Activated CD8-positive, alpha-beta memory T cell treated with anti-CD3 and anti-CD28 coated beads for 24 hours (primary cell): ENCODE data around the gene RUNX3.

Source experiments
- DNase-seq: peaks from one replicate; pipeline ENCODE4 v3.0.0-alpha.2; 2020

RUNX3 gene

GRCh38 chr1:24859063-24860010, 70.7 kb downstream of the RUNX3 start:
- no peak for DNase-seq

- DNase-seq, result no peak
These were observed 71.8 kb downstream of the RUNX3 start for GRCh38 chr1:24858277-24858676.

- DNase-seq, result peak; percentile 56
These were observed 72.5 kb downstream of the RUNX3 start for GRCh38 chr1:24857507-24858133.

DNA sequence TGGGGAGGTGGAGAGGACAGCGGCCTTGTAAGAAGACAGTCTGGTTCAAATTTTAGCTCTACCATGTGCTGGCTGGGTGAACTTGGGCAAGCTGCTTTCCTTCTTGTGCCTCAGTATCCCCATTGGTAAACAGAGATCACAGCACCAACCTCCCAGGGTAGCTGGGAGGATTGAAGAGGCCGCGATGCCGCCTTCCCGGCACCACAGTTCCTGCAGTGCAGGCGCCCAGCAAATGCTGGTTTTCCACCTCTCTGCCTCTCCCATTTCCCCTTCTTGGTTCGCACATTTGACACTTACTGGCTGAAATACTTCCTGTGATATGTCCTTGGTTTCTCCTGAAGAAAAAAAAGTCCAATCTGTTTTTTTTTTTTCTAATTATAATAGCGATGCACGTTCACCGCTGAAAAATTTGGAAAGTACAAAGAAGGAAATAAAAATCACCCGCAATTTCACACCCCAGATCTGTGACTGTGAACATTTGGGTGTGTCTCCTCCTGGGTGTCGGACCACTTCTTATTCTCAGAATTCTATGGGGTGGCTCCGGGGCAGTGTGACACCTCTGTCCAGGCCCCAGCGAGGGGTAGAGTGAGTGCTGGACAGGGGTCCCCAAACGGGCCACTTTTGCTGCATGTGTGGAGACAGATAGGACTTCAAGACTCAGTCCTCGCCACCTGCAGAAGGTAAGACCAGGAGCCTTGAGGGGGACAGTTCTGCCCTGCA, 73.1 kb downstream of the RUNX3 start:
- peak; percentile 56 for DNase-seq

GRCh38 chr1:24855474-24855873, 74.6 kb downstream of the RUNX3 start:
- peak; percentile 47 for DNase-seq

DNA sequence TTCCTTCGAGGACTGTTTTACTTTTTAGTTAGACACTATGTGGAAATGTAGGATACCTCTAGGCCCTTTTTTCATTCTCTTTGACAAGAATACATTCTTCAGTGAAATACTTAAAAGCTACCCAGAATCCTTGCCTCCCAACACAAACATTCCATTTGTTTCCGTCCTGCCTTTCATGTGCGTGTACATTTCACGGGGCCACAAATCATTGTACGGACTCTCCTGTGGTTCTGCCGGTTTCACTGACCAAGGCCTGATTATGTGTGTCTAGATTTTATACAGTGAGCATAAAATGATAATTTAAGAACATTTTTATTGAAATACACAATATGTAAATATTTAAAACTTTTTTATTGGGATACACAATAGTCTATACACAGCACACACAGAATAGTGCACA, 76.4 kb downstream of the RUNX3 start:
- DNase-seq, result no peak

- no peak for DNase-seq
These were observed 79.7 kb downstream of the RUNX3 start for GRCh38 chr1:24850328-24850920.

DNA sequence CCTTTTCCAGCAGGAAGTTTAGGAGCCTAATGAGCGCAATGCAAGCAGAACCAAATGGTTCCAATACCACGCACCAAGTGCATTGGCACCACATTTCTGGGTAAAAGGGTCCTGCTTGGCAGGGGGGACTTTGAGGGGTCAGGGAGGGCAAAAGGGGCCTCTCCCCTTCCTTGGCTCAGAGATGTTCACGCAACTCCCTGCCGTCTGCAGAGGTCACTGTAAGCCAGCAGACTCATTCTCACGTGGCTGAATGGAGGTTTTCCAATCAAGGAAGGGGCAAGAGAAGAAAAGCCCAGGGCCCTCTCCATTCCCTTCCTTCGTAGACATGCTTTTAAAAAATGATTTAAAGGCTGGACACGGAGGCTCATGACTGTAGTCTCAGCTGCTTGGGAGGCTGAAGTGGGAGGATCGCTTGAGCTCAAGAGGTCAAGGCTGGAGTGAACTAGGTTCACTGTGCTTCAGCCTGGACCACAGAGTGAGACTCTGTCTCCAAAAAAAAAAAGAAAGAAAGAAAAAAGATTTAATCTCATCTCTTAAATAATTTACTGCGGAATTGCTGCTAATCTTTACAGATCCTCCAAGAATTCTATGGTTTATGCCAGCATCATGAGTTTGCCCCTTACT, 80.3 kb downstream of the RUNX3 start:
- DNase-seq, result peak; percentile 68
